HG03139 (cell line): ENCODE data around the gene LRRN4CL.
"Not testable (repeated sequence)": the region's sequence is repeated elsewhere in the genome, so short reads cannot be mapped to it uniquely, and the experiment has no call there.

Source experiments
- ATAC-seq: cut with Tn5 transposase; IDR thresholded peaks from one replicate; pipeline ENCODE4 v1.9.1; 2021; ENCODE audit not compliant: unreplicated experiment

The LRRN4CL gene

GRCh38 chr11:62710001-62710345 is 20.6 kb upstream of the LRRN4CL start:
- no peak for ATAC-seq

- peak; percentile 57 for ATAC-seq
Measured at GRCh38 chr11:62709247-62710000, 20.1 kb upstream of the LRRN4CL start.

- ATAC-seq: no peak
Measured at GRCh38 chr11:62708793-62709192, 19.5 kb upstream of the LRRN4CL start.

- no peak for ATAC-seq
Measured at GRCh38 chr11:62708392-62708791, 19.1 kb upstream of the LRRN4CL start.

- no peak for ATAC-seq
Measured at GRCh38 chr11:62707277-62707861, 18.0 kb upstream of the LRRN4CL start, which contains the start of the genes BSCL2 and GNG3. Gene BSCL2, minus strand, starts transcription at chr11:62707424. Its CDS starts 229 bp downstream, at chr11:62707195. Gene GNG3, plus strand, starts transcription at chr11:62707676. Its CDS starts 620 bp downstream, at chr11:62708296.

DNA sequence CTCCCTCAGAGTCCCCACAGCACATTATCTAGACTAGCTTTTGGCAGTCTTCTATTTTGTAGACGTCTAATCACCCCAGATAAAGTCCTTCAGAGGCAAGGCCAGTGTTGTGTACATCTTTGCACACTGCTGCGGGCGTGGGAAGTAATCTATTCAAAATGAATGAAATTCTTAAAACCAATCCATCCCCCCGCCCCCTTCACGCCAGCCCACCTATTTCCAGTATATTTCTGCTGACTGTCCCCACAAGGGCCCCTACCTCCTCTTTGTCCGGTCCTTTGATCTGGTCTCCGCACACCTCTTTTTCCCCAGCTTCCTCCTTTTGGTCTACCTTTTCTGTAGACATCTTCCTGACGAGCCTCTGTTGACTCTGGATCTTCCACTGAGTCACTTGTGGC is 17.5 kb upstream of the LRRN4CL start:
- ATAC-seq: no peak

- ATAC-seq: peak; percentile 57
Measured at GRCh38 chr11:62705880-62706849, 16.8 kb upstream of the LRRN4CL start.

GRCh38 chr11:62705413-62705812 is 16.1 kb upstream of the LRRN4CL start:
- ATAC-seq: no peak

- ATAC-seq: not testable (repeated sequence)
Measured at GRCh38 chr11:62703921-62704320, 14.6 kb upstream of the LRRN4CL start.

- no peak for ATAC-seq
Measured at GRCh38 chr11:62702246-62702645, 12.9 kb upstream of the LRRN4CL start.

- no peak for ATAC-seq
Measured at GRCh38 chr11:62694455-62695167, 5.3 kb upstream of the LRRN4CL start.

DNA sequence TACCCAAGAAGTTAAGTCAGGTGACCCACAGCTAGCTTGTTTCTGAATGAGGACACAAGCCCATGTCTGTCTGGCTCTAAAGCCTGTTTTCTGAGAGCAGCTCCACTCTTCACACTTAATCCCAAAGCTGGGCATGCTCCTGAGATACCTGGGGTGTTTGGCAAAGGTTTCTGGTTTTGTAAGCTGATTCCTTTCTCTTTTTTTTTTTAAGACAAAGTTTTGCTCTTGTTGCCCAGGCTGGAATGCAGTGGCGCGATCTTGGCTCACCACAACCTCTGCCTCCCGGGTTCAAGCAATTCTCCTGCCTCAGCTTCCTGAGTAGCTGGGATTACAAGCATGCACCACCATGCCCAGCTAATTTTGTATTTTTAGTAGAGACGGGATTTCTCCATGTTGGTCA is 4.3 kb upstream of the LRRN4CL start:
- not testable (repeated sequence) for ATAC-seq

DNA sequence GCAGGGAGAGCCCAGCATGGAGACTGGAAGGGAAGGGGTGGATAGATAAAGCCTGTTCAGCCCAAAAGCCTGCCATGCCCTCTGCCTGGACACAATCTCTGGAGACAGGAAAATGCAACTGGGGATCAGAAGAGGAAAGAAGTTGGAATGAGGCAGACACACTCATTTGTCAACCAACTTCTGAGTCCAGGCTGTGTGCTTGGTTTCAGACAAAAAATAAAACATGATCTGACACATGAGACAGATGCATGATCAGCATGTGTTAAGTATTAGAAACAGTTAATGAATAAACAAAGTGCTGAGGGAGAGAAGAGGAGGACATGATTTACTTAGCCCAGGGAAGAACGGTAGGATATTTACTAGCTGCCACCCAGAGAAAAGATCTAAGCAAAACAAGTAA is 839 bp downstream of the LRRN4CL start:
- ATAC-seq: no peak

- no peak for ATAC-seq
Measured at GRCh38 chr11:62687508-62688396, 1.6 kb downstream of the LRRN4CL start.

GRCh38 chr11:62682518-62682917 is 6.8 kb downstream of the LRRN4CL start:
- ATAC-seq: no peak

- ATAC-seq: no peak
Measured at GRCh38 chr11:62680825-62681240, 8.5 kb downstream of the LRRN4CL start.

- peak; percentile 68 for ATAC-seq
Measured at GRCh38 chr11:62678770-62679696, 10.3 kb downstream of the LRRN4CL start, which contains the start of gene UBXN1. Gene UBXN1, minus strand, starts transcription at chr11:62679073. Its CDS starts 150 bp downstream, at chr11:62678923.

DNA sequence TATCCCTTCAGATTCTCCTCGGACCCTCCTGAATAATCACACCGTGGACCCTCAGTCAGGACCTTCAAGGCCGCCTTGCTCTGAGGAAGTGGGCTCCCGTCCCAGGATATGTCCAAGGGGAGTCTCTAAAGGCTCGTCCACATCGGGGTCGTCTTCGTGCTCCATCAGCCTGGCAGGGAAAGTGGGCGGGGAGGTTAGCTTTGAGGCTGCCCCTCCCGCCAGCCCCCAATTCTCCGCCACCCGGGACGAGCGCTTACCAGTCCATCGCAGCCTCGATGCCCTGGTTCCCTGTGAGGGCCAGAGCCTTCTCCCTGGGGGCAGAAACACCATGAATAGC is 10.9 kb downstream of the LRRN4CL start:
- ATAC-seq: no peak

DNA sequence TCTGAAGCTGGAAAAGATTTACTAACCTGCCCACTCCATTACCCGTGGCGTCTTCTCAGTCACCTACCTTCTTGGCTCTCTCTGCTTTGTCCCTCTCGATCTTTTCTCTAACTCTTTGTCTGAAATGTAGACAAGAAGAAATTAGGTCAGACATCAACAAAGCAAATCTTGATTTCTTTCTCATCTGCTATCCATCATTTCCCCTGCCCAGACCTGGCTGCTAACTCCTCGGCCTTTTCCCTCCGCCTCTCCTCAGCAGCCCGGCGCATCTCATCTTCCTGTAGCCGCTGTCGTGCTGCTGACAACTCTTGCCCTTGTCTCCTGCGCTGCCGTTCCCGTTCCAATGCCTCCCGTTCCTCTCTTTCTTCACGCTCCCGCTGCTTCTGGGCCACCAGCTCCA is 11.6 kb downstream of the LRRN4CL start:
- no peak for ATAC-seq
